NCI-H446 treated with DMSO at 0.1 percent for 48 hours (cell line): ENCODE measurements around the gene HMCN2.

Source experiments
- DNase-seq: peaks from one replicate; lab custom pipeline; 2025; lab: John Stamatoyannopoulos, UW

HMCN2 gene

DNA sequence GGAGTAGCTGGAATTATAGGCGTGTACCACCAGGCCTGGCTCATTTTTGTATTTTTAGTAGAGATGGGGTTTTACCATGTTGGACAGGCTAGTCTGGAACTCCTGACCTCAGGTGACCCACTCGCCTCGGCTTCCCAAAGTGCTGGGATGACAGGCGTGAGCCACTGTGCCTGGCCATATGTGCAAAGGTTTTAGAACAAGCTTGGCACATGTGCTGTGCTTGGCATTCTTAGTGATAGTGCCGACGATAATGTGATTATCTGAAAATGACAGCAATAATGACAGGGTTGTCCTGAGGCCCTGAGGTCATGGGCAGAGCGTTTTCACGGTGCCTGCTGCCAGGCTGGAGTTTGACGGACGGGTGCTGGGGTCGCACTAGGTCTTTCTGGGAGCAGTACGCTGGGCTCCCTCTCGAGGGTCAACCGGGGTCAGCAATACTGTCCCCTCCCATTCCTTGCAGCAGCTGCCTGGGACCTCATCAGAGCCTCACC is 42.6 kb downstream of the HMCN2 start:
- DNase-seq: no peak

- no peak for DNase-seq
Observed at GRCh38 chr9:130309689-130310455, 44.3 kb downstream of the HMCN2 start.

DNA sequence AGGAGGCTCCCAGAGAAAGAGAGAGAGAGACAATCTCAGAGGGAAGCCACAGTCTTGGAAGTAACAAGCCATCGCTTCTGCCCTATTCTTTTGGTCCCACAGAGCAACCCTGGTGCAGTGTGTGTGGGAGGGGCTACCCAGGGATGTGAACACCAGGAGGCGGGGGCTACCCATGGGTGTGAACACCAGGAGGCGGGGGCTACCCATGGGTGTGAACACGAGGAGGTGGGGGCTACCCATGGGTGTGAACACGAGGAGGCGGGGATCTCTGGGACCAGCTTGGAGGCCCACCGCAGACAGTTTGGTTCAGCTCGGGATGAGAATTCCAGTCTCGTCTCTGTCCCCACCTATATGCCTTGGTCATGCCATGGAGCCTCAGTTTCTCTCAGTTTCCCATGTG is 44.9 kb downstream of the HMCN2 start:
- DNase-seq: no peak

- DNase-seq: no peak
Observed at GRCh38 chr9:130311003-130311402, 45.4 kb downstream of the HMCN2 start.

DNA sequence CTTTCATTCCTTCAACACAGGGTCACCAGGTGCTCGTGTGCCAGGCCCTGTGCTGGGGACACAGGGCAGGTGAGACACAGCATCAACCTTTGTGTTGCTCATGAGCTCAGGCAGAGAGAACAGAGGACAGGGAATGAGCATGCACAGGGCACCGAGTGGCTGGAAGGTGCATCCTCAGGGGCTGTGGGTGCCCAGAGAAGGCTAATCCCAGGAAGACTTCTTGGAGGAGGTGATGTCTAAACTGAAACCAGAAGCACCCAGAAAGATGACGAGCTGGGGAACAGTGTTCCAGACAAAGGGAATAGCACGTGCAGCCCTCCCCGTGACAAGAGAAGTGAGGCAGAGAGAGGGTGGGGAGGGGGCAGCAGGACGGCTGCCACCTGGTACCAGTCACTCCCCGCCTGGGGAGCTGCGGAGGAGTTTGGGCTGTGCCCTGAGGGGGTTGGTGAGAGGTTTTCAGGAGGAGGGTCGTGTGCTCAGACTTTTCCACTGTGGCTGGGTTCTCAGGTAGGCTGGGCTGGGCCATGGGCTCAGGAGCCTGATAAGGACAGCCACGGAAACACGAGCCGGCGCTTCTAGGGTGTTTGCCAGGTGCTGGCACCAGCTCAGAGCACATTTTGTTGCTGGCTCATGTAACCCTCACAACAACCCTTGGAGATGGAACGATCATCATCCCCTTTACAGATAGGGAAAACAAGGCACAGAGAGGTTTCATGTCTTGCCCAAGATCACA is 46.0 kb downstream of the HMCN2 start:
- no peak for DNase-seq

DNA sequence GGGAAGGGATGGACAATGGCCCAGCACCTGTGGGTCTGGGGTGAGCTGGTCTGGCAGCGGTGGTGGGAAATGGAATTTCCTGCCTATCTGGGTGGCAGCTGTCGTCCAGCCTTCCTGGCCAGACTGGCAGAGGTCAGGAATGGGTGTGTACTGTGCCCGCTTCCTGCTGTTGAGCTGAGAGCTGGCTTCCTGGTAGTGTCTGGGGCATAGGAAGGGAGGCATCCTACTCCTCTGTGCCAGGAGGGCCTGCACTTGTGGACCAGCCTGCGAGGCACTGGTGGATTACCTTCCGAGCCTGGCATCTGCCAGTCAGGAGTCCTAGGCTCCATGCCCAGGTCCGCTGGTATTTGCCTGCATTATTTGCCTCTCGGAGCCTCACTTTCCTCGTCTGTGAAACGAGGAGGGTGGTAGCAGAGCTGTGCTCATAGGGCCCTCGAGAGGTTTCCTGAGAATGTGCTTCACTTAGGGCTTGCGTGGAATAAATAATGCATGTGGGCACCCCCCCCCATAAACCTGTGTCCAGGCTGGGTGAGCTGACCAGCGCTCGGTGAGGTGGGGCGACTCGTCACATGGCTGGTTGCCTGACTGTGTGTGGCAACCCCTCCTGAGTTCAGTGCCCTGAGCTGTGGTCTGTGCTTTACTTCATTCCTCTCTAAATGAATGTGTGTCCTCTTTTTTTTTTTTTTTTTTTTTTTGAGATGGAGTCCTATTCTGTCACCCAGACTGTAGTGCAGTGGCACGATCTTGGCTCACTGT is 47.7 kb downstream of the HMCN2 start:
- no peak for DNase-seq

DNA sequence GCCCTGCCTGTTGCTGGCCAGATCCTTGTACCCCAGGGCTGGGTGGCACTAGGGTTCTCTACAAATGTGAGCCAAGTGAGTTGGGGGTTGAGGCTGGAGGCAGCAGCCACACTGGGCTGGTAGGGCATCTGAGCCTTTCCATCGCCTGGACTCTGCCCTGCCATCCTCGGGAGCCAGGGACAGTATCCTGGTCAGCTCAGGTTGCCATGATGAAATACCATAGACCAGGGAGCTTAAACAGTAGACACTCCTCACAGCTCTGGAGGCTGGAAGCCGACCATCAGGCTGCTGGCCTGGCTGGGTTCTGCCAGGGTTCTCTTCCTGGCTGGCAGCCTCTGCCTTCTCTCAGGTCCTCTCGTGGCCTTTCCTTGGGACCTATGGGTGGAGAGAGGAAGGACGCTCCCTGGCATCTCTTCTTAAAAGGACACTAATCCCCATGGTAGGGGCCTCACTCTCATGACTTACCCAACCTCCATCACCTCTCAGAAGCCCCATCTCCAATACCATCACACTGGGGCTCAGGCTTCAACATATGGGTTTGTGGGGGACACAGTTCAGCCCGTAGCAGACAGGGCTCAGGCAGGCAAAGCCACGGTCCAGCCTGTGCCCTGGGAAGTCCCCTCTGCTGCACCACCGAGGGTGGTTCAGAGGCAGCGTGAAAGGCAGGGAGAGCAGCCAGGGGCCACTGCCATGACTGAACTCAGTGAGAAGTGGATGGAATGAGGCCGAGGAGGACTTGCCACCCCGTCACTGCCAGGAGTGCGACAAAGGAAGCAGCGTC is 50.1 kb downstream of the HMCN2 start:
- no peak for DNase-seq

GRCh38 chr9:130316430-130316829 is 50.9 kb downstream of the HMCN2 start:
- no peak for DNase-seq

DNA sequence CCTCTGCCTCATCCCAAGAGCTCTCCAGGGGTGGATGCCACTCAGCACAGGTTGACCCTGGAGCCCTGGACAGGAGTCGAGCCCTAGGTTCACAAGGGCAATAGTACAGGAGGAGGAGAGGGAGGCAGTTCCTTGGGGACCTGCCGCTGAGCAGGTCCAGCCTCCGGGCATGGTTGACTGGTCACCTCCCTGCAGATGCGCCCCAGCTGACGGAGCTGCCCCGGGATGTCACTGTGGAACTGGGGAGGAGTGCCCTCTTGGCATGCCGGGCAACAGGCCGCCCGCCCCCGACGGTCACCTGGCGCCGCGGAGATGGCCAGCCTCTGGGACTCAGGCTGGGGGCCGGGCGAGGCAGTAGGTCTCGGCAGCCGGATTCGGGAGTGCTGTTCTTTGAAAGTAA is 53.7 kb downstream of the HMCN2 start:
- DNase-seq: no peak

GRCh38 chr9:130319944-130320712 is 54.6 kb downstream of the HMCN2 start:
- DNase-seq: no peak

- DNase-seq: no peak
Observed at GRCh38 chr9:130320723-130321481, 55.3 kb downstream of the HMCN2 start.

GRCh38 chr9:130321539-130321938 is 56.0 kb downstream of the HMCN2 start:
- DNase-seq: no peak

DNA sequence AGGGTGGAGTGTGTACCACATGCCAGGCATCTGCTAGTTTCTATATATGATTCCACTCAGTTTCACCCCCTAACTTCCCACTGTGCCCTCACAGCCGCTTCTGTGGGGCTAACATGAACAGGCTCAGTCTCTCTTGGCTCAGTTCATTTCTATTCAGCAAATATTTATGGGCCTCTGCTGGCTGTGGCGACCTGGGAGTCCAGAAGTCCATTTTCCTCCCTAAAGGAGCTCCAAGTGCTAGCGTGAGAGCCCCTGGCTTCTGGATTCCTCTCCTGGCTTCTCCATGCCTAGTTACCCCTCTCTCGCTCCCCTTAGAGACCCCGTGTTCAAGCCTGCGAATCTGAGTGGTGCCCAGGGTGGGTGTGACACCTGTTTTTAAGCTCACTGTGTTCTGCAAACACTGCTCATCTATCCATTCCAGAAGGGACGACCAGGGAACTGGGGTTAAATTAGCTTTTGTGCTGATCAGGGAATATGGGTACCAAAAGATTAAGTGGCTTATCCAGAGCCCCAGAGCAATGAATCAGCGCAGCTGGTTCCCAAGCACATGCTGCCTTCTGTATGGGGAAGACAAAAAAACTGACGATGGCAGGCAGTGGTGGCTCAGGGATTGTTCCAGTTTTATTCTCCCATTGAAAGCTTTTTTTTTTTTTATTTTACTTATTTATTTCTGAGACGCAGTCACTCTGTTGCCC is 57.6 kb downstream of the HMCN2 start:
- no peak for DNase-seq

GRCh38 chr9:130325921-130326320 is 60.4 kb downstream of the HMCN2 start:
- no peak for DNase-seq

- no peak for DNase-seq
Observed at GRCh38 chr9:130327070-130327780, 61.7 kb downstream of the HMCN2 start.

- no peak for DNase-seq
Observed at GRCh38 chr9:130327781-130328348, 62.3 kb downstream of the HMCN2 start.

GRCh38 chr9:130328349-130328801 is 62.8 kb downstream of the HMCN2 start:
- DNase-seq: no peak

DNA sequence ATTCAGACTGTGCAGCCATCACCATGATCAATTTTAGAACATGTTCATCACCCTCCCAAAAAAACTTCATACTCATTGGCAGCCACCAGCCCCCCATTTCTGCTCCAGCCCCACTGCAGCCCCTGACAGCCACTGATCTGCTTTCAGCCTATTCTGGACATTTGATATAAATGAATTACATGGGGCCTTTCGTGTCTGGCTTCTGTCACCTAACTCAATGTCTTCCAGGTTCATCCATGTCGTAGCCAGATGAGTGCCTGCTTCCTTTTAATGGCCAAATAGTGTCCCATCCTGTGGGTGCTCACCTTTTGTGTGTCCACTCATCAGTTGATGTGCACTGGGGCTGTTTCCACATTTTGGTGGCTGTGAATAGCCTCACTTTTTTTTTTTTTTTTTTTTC is 63.5 kb downstream of the HMCN2 start:
- DNase-seq: no peak
